ENCODE measurements around the gene NSMCE1.

The NSMCE1 gene

DNA sequence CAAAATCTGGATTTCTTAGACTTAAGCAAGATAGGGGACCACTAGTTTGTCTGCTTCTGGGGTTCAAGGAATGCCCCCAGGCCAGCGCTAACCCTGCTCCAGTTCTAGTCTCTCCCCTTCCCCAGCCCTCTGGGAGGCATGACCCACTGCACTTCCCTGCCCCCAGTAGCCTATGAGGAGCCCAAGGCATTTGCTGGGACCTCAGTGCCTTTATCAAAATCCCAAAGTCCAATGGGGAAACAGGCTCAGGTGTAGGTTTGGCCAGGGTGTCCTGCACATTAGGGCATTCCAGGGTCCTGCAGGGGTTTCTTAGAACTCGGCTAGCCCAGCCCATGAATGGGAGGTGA is 46.4 kb upstream of the NSMCE1 start:
- DNase-seq (ENCODE audit: low read depth, low spot score): no peak
- TF ChIP-seq, protein P1, sequence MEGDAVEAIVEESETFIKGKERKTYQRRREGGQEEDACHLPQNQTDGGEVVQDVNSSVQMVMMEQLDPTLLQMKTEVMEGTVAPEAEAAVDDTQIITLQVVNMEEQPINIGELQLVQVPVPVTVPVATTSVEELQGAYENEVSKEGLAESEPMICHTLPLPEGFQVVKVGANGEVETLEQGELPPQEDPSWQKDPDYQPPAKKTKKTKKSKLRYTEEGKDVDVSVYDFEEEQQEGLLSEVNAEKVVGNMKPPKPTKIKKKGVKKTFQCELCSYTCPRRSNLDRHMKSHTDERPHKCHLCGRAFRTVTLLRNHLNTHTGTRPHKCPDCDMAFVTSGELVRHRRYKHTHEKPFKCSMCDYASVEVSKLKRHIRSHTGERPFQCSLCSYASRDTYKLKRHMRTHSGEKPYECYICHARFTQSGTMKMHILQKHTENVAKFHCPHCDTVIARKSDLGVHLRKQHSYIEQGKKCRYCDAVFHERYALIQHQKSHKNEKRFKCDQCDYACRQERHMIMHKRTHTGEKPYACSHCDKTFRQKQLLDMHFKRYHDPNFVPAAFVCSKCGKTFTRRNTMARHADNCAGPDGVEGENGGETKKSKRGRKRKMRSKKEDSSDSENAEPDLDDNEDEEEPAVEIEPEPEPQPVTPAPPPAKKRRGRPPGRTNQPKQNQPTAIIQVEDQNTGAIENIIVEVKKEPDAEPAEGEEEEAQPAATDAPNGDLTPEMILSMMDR (IDR thresholded peaks at IDR 0.05; ENCODE audit: insufficient read depth, low read length, missing control alignments): no peak
- H3K4me3 ChIP-seq (ENCODE audit: low read depth, low read length): peak overlapping the region; percentile 37; the same call in 1 of the 2 replicates
- POLR2A ChIA-PET: interaction anchor here (1.2 kb wide), 1 partner anchor 80 kb away, joined by 3 read pairs; no protein-coding TSS in a partner anchor
- CTCF ChIA-PET: no interaction called here

DNA sequence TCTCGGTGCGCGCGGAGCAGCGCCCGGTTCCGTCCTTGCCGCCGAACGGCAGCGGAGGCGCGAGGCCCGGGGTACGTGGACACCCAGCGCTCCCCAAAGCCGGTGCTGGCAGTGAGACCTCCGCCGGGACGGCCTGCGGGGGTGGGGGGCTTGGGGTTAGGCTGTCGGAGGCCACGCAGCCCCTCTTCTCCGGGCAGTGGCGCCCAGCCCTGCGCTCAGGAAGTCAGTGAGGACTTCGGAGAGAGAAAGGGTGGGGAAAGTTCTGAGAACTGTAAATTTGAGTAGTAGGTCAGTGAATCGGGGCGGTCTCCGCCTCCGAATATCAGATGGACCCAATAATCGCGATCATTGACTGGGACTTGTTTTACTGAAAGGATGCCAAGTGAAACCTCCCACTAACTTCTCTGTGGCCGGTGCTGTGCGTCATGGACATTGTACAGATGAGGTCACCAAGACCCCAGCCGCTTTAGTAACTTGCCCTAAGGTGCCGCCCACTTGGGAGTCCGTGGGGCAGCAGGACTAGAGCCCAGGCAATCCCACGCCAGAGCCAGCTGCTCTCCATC is 45.7 kb upstream of the NSMCE1 start:
- POLR2A ChIA-PET: interaction anchor here (1.2 kb wide), 1 partner anchor 79 kb away, joined by 3 read pairs; no protein-coding TSS in a partner anchor
- TF ChIP-seq, protein P1 (IDR thresholded peaks at IDR 0.05; ENCODE audit: insufficient read depth, low read length, missing control alignments): no peak
- H3K4me3 ChIP-seq (ENCODE audit: low read depth, low read length): peak overlapping the region; percentile 81
- peak; percentile 50 for DNase-seq (ENCODE audit: low read depth, low spot score)
- CTCF ChIA-PET: no interaction called here

DNA sequence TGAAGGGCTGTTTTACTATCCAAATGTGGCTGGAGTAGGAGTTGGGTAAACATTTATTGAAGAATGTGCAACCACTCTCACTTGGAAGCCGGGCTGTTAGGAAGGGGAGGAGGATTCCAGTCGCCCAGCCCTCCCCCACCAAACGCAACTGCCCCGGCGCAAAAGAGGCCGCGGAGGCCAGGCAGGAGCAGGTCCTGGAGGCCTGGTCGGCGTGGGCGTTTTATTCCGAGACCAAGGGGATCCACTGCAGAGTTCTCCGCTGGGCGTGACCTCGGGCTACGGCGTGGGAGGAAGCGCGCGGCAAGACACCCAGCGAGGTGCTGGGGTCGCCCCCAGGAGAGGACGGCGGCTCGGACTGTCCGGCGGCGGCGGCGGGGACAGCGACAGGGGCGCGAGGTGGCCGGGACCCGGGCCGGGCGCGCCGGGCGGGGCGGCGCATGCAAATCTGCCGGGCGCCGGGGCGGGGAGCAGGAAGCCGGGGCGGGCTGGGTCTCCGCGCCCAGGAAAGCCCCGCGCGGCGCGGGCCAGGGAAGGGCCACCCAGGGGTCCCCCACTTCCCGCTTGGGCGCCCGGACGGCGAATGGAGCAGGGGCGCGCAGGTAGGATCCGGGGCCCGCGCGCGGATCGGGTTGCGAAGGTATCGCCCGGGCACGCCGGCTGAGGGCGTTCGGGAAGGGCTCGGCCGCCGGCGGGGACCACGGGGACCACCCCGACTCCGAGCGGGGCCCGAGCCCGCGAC is 45.0 kb upstream of the NSMCE1 start, which contains the start of gene IL4R:
Gene IL4R (plus strand): TSS at position 553 of the 739 bp plus-strand sequence. CDS start 26,230 bp downstream, outside the sequence.
- POLR2A ChIA-PET: no interaction called here
- peak within 1 kb of the TSS; percentile 81 for H3K4me3 ChIP-seq (ENCODE audit: low read depth, low read length)
- CTCF ChIA-PET: interaction anchor here (1.3 kb wide), 1 partner anchor 78 kb away, joined by 7 read pairs; no protein-coding TSS in a partner anchor
- TF ChIP-seq, protein P1 (IDR thresholded peaks at IDR 0.05; ENCODE audit: insufficient read depth, low read length, missing control alignments): no peak
- DNase-seq (ENCODE audit: low read depth, low spot score): no peak

DNA sequence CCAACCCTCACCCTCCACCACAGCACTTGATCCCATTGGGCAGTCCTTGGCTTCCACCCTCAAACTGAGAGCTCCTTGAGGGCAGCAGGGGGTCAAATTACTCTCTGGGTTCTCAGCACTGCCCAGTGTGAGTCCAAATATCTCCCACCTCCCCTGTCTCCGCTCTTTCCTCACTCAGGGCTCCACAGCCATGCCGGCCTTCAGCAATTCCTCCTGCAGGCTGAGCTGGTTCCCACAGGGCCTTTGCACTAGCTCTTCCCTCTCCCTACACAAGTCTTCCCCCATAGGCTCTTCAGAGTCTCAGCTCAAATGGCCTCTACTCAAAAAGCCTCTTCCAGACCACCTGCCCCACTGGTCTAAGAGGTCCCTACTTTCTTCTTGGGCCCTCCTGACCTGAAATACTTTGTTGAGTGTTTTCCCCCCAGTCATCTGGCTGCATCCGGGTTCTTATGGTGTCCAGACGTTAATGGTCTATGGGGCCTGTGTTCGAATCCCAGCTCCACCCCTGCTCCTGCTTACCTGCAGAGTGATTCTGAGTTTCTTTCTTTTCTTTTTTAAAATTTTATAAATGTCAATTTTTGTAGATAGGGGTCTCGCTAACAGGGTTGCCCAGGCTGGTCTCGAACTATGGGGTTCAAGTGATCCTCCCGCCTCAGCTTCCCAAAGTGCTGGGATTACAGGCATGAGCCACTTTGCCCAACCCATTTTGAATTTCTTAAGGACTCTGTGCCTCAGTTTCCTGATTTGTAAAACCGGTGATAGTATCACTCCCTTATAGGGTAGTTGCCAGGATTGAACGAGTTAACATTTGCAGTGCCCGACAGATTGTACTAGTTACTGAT is 44.2 kb upstream of the NSMCE1 start:
- TF ChIP-seq, protein P1 (IDR thresholded peaks at IDR 0.05; ENCODE audit: insufficient read depth, low read length, missing control alignments): no peak
- H3K4me3 ChIP-seq (ENCODE audit: low read depth, low read length): peak overlapping the region; percentile 81
- no peak for DNase-seq (ENCODE audit: low read depth, low spot score)
- ChIA-PET POLR2A (interaction anchor here (0.7 kb wide), 1 partner anchor 38 kb away, joined by 3 read pairs; no protein-coding TSS in a partner anchor), CTCF (interaction anchor here (0.6 to 2.2 kb wide), 5 partner anchors 10 to 107 kb away, joined by 3 to 7 read pairs (median 3); no protein-coding TSS in a partner anchor)

DNA sequence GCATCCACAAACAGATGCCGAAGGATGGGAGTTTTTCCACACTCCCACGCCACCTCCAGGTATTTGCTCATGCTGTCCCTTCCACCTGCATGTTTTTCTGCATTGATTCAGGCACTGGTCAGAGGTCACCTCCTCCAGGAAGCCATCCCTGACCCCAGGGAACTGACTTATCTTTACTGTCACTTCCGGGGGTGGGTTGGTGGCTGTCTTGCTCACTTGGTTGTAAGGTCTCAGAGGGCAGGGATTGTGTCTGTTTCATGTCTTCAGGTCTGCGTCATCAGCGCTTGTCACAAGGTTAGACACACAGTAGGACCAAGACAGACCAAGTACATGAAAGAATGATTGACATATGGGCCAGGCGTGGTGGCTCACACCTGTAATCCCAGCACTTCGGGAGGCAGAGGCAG is 43.3 kb upstream of the NSMCE1 start:
- no peak for DNase-seq (ENCODE audit: low read depth, low spot score)
- TF ChIP-seq, protein P1 (IDR thresholded peaks at IDR 0.05; ENCODE audit: insufficient read depth, low read length, missing control alignments): no peak
- H3K4me3 ChIP-seq (ENCODE audit: low read depth, low read length): no peak overlapping the region
- POLR2A ChIA-PET: interaction anchor here (0.7 kb wide), 1 partner anchor 37 kb away, joined by 3 read pairs; no protein-coding TSS in a partner anchor
- CTCF ChIA-PET: interaction anchor here (0.8 to 2.2 kb wide), 3 partner anchors 9 to 77 kb away, joined by 3 to 7 read pairs (median 7); no protein-coding TSS in a partner anchor
